NCI-H69 (cell line): ENCODE measurements around the gene MRPS5.
A peak's percentile ranks its signal among the peaks of the same experiment; 100 is the strongest.
"Not testable (repeated sequence)": the region's sequence is repeated elsewhere in the genome, so short reads cannot be mapped to it uniquely, and the experiment has no call there.

Source experiments
- DNase-seq: peaks from one replicate; lab custom pipeline; 2025; lab: John Stamatoyannopoulos, UW

MRPS5 gene

DNA sequence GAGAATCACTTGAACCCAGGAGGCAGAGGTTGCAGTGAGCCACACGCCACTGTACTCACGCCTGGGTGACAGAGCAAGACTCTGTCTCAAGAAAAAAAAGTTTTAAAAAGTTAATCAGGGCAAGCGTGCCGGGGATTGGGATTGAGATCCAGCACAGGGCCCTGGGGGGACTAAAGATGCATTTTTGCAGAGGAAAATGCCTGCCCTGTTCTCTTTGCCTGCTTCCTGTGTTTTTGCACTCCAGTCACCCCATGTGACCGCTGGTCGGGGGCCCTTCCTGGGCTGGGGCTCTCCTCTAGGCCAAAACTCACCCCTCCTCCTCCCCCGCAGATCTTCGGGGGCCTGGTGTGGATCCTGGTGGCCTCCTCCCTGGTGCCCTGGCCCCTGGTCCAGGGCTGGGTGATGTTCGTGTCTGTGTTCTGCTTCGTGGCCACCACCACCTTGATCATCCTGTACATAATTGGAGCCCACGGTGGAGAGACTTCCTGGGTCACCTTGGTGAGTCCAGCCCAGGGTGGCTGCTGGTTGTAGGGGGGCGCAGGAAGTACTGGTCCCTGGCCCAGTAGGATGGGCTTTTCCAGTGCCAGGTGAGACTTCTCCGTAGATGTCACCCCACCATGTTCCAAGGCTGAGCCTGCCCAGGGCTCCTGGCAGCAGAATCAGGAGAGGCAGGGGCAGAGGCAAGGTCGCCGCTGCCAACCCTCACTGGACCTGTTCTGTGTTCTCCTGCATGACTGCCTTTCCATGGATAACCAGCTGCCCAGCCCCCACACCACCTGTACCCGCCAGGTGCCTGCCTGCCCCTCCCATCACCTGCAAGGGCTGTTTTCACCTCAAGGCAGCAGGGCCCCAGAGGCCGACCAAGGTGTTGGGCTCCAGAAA lies 73.7 kb downstream of the MRPS5 start:
- peak; percentile 74 for DNase-seq

DNA sequence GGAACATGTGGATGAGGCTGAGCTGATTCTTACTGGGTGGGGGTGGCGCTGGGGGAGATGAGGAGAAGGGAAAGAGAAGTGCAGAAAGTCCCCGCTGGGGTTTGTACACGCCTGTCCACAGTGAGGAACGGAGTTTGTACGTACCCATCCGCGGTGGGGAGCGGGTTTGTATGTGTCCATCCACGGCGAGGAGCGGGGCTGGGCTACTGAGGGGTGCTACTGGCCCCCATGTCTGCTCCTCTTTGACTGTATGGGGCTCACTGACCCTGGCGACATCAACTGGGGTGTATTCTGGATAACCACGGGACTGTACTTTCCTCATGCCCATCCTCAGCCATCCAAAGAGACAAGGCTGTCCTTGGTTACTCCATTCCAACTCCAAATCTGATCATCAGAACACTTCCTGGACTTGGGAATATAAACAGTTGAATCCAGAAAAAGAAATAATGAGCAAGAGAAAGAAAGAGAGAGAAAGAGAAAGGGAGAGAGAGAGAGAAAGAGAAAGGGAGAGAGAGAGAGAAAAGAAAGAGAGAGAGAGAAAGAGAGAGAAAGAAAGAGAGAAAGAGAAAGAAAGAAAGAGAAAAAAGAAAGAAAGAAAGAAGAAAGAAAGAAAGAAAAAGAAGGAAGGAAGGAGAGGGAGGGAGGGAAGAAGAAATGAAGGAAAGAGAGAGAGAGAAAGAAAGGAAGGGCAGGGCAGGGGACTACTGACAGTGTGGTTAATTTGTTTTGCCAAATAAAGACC lies 75.1 kb downstream of the MRPS5 start:
- DNase-seq, result no peak

DNA sequence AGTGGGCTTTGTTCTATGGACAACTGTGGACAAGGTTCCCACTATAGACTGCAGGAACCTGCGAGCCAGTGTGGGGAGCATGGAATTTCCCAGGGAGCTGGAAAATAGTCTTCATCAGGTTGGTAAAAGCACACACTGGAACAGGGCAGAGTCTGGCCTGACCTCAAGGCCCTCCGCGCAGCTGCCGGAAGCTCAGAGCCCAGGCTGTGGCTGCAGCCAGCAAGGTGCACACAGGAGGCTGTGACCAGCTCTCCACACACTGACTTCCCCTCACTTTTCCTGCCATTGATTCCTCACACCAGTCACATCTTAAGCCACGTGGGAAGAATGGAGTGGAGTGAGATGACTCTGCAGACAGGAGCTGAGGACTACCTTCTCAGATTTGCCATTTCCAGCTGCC lies 77.0 kb downstream of the MRPS5 start:
- DNase-seq, result no peak

DNA sequence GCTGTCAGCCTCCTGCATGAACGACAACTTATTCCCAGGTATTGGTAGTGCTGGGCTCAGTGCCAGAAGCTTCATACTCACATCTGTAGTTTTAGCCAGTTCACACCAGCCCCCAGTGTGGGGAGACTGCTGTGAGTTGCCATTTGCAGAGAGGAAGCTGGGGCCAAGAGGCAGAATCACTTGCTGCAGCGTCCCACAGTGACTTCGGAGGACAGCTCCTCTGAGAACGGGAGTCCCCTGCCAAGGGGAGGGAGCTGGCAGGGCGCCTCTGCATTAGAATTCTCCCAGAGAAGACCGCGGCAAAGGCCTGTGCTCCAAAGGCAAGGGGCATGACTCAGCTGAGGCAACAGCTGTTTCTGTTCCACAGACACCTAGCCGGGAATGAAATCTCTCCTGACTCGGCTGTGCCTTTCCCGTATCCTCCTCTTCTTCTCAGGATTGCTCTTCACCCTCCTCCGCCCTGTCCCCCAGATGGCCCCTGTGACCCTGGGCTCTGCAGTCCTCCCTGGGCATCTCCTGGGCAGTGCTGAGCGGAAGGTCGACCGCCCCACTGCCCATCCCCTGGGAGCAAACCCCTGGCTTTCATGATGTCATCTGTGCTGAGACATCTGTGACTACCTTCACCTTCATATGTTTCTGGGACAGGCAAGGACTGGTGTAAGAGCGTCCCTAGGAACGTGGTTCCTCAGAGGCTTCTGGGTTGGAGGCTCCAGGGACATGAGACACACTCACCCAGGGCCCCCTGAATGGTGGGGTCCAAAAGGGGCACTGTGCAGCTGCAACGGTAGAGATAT lies 78.1 kb downstream of the MRPS5 start:
- peak; percentile 90 for DNase-seq

DNA sequence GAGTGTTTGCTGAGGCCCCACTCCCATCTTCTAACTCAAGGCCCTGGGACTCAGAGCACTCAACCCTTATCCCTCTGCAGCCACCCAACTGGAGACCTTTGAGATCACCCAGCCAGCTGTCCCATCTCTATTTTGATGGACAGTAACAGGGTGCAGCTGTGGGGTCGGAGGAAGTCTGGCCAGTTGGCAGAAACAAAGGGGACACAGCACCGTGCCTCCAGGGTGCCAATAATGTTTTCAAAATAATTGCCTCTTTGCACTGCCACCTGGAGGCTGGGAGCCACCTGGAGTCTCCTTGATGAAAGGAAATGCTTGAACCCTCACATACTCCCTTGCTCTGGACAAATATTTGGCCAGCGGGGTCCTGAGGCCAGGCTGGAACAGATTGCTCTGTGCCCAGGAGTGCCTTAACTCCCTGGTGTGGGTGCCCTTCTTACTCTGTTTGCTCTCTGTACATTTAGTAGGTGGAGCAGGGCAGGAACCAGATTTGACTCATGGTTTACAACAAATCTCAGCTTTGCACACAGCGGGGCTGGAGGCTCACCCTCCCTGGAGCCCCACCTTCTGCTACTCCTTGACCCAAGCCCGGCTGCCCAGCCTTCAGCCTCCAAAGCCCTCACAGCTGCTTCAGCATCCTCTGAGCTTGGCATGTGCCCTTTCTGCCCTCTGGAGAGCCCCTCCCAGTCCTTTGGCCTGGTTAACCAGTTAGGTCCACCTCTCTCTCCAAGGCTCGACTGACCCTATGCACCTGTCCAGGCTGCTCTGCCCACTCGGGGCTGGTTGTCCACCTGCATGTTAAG lies 78.9 kb downstream of the MRPS5 start:
- peak; percentile 96 for DNase-seq

DNA sequence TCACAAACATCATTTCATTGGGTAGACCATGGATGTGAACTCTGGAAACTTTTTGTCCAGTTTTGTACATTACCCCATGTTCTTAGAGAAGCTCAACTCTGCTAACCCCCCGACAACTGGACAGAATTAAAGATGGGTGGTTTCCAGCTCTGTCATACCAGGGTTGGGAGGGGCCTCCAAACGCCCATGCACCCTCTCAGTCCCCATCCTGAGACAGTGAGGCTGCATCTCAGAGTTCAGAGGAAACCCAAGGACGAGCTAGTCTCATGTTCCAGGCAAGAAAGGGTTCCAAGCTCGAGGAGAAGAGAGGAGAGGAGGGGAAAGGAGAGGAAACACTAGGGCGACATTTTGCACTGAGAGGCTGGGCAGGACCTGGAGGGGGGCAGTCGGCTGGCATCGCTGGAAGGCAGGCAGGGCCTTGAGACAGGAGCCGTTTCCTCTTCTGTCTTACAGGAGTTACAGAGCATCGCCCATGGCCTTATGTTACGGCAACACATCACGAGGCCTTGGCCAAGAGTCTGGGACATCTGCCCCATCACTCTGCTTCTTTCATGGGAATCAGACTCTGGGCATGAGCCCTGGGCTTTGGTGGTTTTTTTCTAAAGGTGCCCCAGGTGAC lies 79.7 kb downstream of the MRPS5 start:
- DNase-seq, result no peak

DNA sequence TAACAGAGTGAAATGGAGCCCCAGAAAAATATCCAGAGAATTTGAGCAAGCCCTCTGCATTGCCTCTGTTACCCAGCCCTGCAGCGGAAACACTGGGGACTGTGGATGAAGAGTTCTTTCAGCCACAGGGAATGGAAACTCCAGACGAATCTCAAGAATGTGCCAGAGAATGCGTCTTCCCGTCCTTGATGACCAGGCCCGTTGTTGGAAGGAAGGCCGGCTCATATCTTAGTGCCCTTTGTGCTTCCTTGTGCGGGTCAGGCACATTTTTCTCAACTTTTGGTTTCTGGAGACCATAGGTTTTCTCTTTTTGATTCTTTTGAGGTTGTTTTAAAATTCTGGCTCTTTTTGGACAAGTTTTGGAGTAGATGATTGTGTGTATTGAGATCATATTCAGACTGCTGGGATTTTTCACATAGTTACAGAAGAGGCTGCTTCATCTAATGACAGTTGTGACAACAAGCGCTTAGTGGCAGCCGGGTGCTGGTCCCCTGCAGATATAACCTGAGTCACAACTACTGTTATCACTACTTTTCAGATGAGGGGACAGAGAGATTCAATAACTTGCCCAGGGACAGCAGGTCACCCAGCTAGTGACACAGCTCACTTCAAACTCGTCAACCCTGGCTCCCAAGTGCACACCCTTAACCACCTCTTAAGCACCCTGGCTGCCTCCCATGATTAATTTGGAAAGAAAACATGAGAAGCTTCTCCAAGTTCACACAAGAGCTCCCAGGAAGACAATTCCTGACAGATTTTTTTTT lies 80.4 kb downstream of the MRPS5 start:
- no peak for DNase-seq

DNA sequence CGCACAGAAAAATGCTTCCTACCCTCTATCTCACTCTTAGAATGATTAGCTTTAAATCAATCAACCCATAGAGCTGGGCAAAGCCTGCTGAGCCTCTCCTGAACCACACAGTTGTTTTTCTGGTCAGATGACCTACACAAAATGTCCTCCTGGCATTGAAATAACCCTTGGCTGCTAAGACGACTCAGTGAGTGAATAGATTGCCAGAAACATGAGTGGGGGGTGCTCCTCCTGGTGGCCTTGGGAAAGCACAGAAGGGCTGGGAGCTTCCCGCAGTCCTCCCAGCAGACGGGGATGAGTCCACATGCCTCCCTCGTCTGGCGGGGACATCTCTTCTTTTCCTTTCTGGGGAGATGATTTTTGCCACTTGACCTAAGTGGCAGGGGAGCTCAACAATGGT lies 81.2 kb downstream of the MRPS5 start:
- DNase-seq, result no peak

DNA sequence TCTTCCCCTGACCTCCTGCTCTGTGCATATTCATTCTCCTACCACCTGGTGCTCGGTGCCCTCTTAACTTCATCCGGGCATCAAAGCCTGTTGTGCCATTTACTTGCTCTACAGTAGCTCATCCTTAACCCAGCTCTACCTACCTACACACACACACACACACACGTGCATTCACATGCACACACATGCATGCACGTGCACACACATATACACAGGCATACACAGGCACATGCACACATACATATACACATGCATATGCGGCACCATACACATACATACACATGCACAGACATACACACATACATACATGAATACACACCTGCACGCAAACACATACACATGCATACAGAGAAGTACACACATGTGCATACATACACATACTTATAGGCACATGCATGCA lies 81.6 kb downstream of the MRPS5 start:
- DNase-seq, result no peak

DNA sequence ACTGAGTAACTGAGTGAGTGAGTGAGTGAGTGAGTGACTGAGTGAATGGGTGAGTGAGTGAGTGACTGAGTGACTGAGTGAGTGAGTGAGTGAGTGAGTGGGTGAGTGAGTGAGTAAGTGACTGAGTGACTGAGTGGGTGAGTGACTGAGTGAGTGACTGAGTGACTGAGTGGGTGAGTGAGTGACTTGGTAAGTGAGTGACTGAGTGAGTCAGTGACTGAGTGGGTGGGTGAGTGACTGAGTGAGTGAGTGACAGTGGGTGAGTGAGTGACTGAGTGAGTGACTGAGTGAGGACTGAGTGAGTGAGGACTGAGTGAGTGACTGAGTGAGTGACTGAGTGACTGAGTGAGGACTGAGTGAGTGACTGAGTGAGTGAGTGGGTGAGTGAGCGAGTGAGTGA lies 82.2 kb downstream of the MRPS5 start:
- DNase-seq, result no peak

DNA sequence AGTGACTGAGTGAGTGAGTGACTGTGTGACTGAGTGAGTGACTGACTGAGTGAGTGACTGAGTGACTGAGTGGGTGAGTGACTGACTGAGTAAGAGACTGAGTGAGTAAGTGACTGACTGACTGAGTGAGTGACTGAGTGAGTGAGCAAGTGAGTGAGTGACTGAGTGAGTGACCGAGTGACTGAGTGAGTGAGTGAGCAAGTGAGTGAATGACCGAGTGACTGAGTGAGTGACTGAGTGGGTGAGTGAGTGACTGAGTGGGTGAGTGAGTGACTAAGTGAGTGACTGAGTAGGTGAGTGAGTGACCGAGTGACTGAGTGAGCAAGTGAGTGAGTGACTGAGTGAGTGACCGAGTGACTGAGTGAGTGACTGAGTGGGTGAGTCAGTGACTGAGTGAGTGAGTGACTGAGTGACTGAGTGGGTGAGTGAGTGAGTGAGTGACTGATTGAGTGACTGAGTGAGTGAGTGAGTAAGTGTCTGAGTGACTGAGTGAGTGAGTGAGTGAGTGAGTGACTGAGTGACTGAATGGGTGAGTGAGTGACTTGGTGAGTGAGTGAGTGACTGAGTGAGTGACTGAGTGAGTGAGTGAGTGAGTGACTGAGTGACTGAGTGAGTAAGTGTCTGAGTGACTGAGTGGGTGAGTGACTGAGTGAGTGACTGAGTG lies 82.8 kb downstream of the MRPS5 start:
- DNase-seq, result no peak

DNA sequence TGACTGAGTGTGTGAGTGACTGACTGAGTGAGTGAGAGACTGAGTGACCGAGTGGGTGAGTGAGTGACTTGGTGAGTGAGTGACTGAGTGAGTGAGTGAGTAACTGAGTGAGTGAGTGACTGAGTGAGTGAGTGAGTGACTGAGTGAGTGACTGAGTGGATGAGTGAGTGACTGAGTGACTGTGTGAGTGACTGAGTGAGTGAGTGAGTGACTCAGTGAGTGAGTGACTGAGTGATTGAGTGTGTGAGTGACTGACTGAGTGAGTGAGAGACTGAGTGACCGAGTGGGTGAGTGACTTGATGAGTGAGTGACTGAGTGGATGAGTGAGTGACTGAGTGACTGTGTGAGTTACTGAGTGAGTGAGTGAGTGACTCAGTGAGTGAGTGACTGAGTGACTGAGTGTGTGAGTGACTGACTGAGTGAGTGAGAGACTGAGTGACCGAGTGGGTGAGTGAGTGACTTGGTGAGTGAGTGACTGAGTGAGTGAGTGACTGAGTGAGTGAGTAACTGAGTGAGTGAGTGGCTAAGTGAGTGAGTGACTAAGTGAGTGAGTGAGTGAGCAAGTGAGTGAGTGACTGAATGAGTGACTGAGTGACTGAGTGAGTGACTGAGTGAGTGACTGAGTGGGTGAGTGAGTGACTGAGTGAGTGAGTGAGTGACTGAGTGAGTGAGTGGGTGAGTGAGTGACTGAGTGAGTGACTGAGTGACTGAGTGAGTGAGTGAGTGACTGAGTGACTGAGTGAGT lies 83.6 kb downstream of the MRPS5 start:
- not testable (repeated sequence) for DNase-seq

DNA sequence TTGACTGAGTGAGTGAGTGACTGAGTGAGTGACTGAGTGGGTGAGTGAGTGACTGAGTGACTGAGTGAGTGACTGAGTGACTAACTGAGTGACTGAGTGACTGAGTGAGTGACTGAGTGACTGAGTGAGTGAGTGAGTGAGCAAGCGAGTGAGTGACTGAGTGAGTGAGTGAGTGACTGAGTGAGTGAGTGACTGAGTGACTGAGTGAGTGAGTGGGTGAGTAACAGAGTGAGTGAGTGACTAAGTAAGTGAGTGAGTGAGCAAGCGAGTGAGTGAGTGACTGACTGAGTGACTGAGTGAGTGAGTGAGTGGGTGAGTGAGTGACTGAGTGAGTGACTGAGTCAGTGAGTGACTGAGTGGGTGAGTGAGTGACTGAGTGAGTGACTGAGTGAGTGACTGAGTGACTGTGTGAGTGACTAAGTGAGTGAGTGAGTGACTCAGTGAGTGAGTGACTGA lies 84.2 kb downstream of the MRPS5 start:
- no peak for DNase-seq

DNA sequence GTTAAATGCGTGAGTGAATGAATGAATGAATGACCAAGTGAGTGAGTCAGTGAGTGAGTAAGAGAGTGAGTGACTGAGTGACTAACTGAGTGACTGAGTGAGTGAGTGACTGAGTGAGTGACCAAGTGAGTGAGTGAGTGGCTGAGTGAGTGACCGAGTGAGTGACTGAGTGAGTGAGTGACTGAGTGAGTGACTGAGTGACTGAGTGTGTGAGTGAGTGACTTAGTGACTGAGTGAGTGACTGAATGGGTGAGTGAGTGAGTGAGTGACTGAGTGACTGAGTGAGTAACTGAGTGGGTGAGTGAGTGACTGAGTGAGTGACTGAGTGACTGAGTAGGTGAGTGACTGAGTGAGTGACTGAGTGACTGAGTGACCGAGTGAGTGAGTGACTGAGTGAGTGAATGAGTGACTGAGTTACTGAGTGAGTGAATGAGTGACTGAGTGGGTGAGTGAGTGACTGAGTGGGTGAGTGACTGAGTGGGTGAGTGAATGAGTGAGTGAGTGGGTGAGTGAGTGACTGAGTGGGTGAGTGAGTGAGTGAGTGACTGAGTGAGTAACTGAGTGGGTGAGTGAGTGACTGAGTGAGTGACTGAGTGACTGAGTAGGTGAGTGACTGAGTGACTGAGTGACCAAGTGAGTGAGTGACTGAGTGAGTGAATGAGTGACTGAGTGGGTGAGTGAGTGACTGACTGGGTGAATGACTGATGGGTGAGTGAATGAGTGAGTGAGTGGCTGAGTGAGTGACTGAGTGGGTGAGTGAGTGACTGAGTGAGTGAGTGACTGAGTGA lies 84.8 kb downstream of the MRPS5 start:
- DNase-seq, result no peak
